K562 treated with DMSO at 1 percent for 4 hours (cell line): ENCODE measurements around the gene TIMMDC1. TPM values are rescaled to one million over a fixed set of nuclear protein-coding genes. Genes with fewer than 3 reads are reported as not detected.

Experiments
- total RNA-seq: library from RNA; unstranded; fragments of 300-600 nt; gene quantifications from 2 replicates; pipeline ENCODE4 v1.2.3, GENCODE V29; 2022; ENCODE audit not compliant: insufficient read depth

Gene TIMMDC1
- total RNA-seq, result 50.2 and 55.5 TPM in 2 replicates

GRCh38 chr3:119498186-119499011 is at the start of gene TIMMDC1:
TSS of gene TIMMDC1 (plus strand) at chr3:119498547. CDS start at chr3:119498734, 187 bp downstream.

GRCh38 chr3:119463171-119464169 is 34.9 kb upstream of the TIMMDC1 start, which contains the start of gene TMEM39A:
TSS of gene TMEM39A (minus strand) at chr3:119463615. CDS start at chr3:119462074, 1,541 bp downstream.

GRCh38 chr3:119559441-119559963 is 61.2 kb downstream of the TIMMDC1 start, which contains the start of gene CD80:
TSS of gene CD80 (minus strand) at chr3:119559614. CDS start at chr3:119557728, 1,886 bp downstream.

Other genes starting within 250 kb of the TIMMDC1 start
- gene ARHGAP31, start 204.2 kb upstream of the TIMMDC1 start, total RNA-seq, result 0.10 TPM in 1 of 2 replicates, not detected in the other
- gene TMEM39A, start 34.9 kb upstream of the TIMMDC1 start, total RNA-seq, result 18.0 and 19.0 TPM in 2 replicates
- 5.8 and 6.4 TPM in 2 replicates for gene POGLUT1, start 29.6 kb upstream of the TIMMDC1 start, total RNA-seq
- gene CD80, start 61.1 kb downstream of the TIMMDC1 start, total RNA-seq, result 22.6 TPM in 2 replicates
- gene ADPRH, start 80.9 kb downstream of the TIMMDC1 start, total RNA-seq, result 2.6 and 2.8 TPM in 2 replicates
- not detected in 2 replicates for gene PLA1A, start 99.3 kb downstream of the TIMMDC1 start, total RNA-seq
- 0.73 TPM in 1 of 2 replicates, not detected in the other for gene POPDC2, start 162.0 kb downstream of the TIMMDC1 start, total RNA-seq
- gene COX17, start 178.9 kb downstream of the TIMMDC1 start, total RNA-seq, result 41.7 and 51.3 TPM in 2 replicates
- not detected in 2 replicates for gene CFAP91, start 204.5 kb downstream of the TIMMDC1 start, total RNA-seq